GM21786 (cell line): ENCODE results near the gene ZNF473.
"Not testable (repeated sequence)": the region's sequence is repeated elsewhere in the genome, so short reads cannot be mapped to it uniquely, and the experiment has no call there.

ENCODE experiments used
- ATAC-seq: cut with Tn5 transposase; IDR thresholded peaks from one replicate; pipeline ENCODE4 v1.9.1; 2021; ENCODE audit not compliant: unreplicated experiment

The ZNF473 gene

GRCh38 chr19:50047671-50048070, 21.9 kb downstream of the ZNF473 start:
- ATAC-seq = no peak

- no peak for ATAC-seq
Measured at GRCh38 chr19:50050406-50051227, 24.8 kb downstream of the ZNF473 start.

GRCh38 chr19:50051228-50051895, 25.6 kb downstream of the ZNF473 start:
- not testable (repeated sequence) for ATAC-seq

- ATAC-seq = no peak
Measured at GRCh38 chr19:50051964-50052363, 26.2 kb downstream of the ZNF473 start.

- no peak for ATAC-seq
Measured at GRCh38 chr19:50053119-50053518, 27.3 kb downstream of the ZNF473 start.

- ATAC-seq = no peak
Measured at GRCh38 chr19:50058425-50058824, 32.6 kb downstream of the ZNF473 start.

- ATAC-seq = no peak
Measured at GRCh38 chr19:50059045-50059444, 33.2 kb downstream of the ZNF473 start.

GRCh38 chr19:50060107-50060506, 34.3 kb downstream of the ZNF473 start:
- ATAC-seq = no peak

- no peak for ATAC-seq
Measured at GRCh38 chr19:50061650-50062049, 35.8 kb downstream of the ZNF473 start.

GRCh38 chr19:50065938-50066337, 40.1 kb downstream of the ZNF473 start:
- no peak for ATAC-seq

GRCh38 chr19:50067575-50067974, 41.8 kb downstream of the ZNF473 start:
- ATAC-seq = no peak

- ATAC-seq = not testable (repeated sequence)
Measured at GRCh38 chr19:50068382-50068781, 42.6 kb downstream of the ZNF473 start.

GRCh38 chr19:50075076-50075475, 49.3 kb downstream of the ZNF473 start:
- not testable (repeated sequence) for ATAC-seq

- ATAC-seq = not testable (repeated sequence)
Measured at GRCh38 chr19:50075644-50076372, 50.0 kb downstream of the ZNF473 start.

- not testable (repeated sequence) for ATAC-seq
Measured at GRCh38 chr19:50076581-50077355, 51.0 kb downstream of the ZNF473 start.

GRCh38 chr19:50079014-50079413, 53.2 kb downstream of the ZNF473 start:
- not testable (repeated sequence) for ATAC-seq

GRCh38 chr19:50084440-50084839, 58.6 kb downstream of the ZNF473 start:
- not testable (repeated sequence) for ATAC-seq

GRCh38 chr19:50087153-50087552, 61.3 kb downstream of the ZNF473 start:
- ATAC-seq = not testable (repeated sequence)

GRCh38 chr19:50090706-50091105, 64.9 kb downstream of the ZNF473 start:
- ATAC-seq = not testable (repeated sequence)

- ATAC-seq = not testable (repeated sequence)
Measured at GRCh38 chr19:50091786-50092185, 66.0 kb downstream of the ZNF473 start.

GRCh38 chr19:50092597-50092996, 66.8 kb downstream of the ZNF473 start:
- ATAC-seq = not testable (repeated sequence)
